Measurements from ENCODE around the gene B3GNT8. TPM values are rescaled to one million over a fixed set of nuclear protein-coding genes. Genes with fewer than 3 reads are reported as not detected.
A peak's percentile ranks its signal among the peaks of the same experiment; 100 is the strongest.

B3GNT8 gene
- total RNA-seq, 1 donor from 2014 or later = 0.86 TPM

GRCh38 chr19:41376998-41377365 lies 50.2 kb downstream of the B3GNT8 start:
- TF ChIP-seq CTCF (conservative IDR thresholded peaks at IDR 0.05) = no peak
- peaks cover 5% of the 10 kb centered on the region for H3K27me3 Mint-ChIP-seq (ENCODE audit: low read depth)
- H3K9me3 Mint-ChIP-seq = no peaks in the 10 kb centered on the region
- no peak overlapping the region for H3K27ac Mint-ChIP-seq (ENCODE audit: unreplicated experiment)
- H3K4me1 Mint-ChIP-seq = peaks cover 15% of the 10 kb centered on the region
- H3K36me3 Mint-ChIP-seq (ENCODE audit: low read depth) = no peaks in the 10 kb centered on the region
- no peak for DNase-seq (ENCODE audit: low read depth, low spot score)
- H3K4me3 Mint-ChIP-seq = peak overlapping the region; percentile 79

GRCh38 chr19:41376241-41376997 lies 50.8 kb downstream of the B3GNT8 start, which contains the start of gene TMEM91:
TMEM91 (plus strand) TSS chr19:41376533; CDS start chr19:41378310, 1,777 bp downstream.
- TF ChIP-seq CTCF (conservative IDR thresholded peaks at IDR 0.05) = no peak
- peaks cover 5% of the 10 kb centered on the region for H3K27me3 Mint-ChIP-seq (ENCODE audit: low read depth)
- peaks cover 15% of the 10 kb centered on the region for H3K4me1 Mint-ChIP-seq
- H3K9me3 Mint-ChIP-seq = no peaks in the 10 kb centered on the region
- H3K36me3 Mint-ChIP-seq (ENCODE audit: low read depth) = no peaks in the 10 kb centered on the region
- peak within 1 kb of the TSS; percentile 79 for H3K4me3 Mint-ChIP-seq
- no peak within 1 kb of the TSS for H3K27ac Mint-ChIP-seq (ENCODE audit: unreplicated experiment)
- peak; percentile 43 for DNase-seq (ENCODE audit: low read depth, low spot score)

Other genes with a start within 250 kb of the B3GNT8 start
- gene CYP2S1, start 234.2 kb downstream of the B3GNT8 start, total RNA-seq = 0.39 TPM in 1 of 2 replicates, not detected in the other
- gene AXL, start 208.2 kb downstream of the B3GNT8 start, total RNA-seq = 6.4 and 6.8 TPM in 2 replicates
- 306 and 320 TPM in 2 replicates for gene HNRNPUL1, start 163.0 kb downstream of the B3GNT8 start, total RNA-seq
- 47.3 and 48.5 TPM in 2 replicates for gene CCDC97, start 117.2 kb downstream of the B3GNT8 start, total RNA-seq
- gene TGFB1, start 73.5 kb downstream of the B3GNT8 start, total RNA-seq = 2.2 and 3.1 TPM in 2 replicates
- 11.7 and 13.8 TPM in 2 replicates for gene B9D2, start 63.2 kb downstream of the B3GNT8 start, total RNA-seq
- 6.6 and 7.8 TPM in 2 replicates for gene TMEM91, start 50.8 kb downstream of the B3GNT8 start, total RNA-seq
- gene EXOSC5, start 30.0 kb downstream of the B3GNT8 start, total RNA-seq = 16.8 and 20.3 TPM in 2 replicates
- 6.8 and 10.3 TPM in 2 replicates for gene BCKDHA, start 29.6 kb downstream of the B3GNT8 start, total RNA-seq
- 62.2 and 63.1 TPM in 2 replicates for gene DMAC2, start 12.5 kb upstream of the B3GNT8 start, total RNA-seq
- not detected in 2 replicates for gene ERICH4, start 15.8 kb upstream of the B3GNT8 start, total RNA-seq
- 0.75 and 1.1 TPM in 2 replicates for gene CEACAM21, start 148.8 kb upstream of the B3GNT8 start, total RNA-seq
- not detected in 2 replicates for gene CEACAM4, start 199.7 kb upstream of the B3GNT8 start, total RNA-seq